OCI-LY7 (cell line): ENCODE measurements around the gene HACD3.

Experiments
- EZH2phosphoT487 ChIP-seq: fragments of 200-600 bp; sonication (generic); IDR thresholded peaks from 2 replicates; pipeline ENCODE4 v1.6.1; 2018; ENCODE audit warnings: low read depth, borderline replicate concordance, mild to moderate bottlenecking, mixed run types, antibody characterized with exemption, low read length, moderate library complexity, mixed read lengths
- TF ChIP-seq, protein P1 (sequence below): fragments of 200-600 bp; sonication (generic); conservative IDR thresholded peaks from 2 replicates; pipeline ENCODE4 v1.5.1; 2014; ENCODE audit warnings: mild to moderate bottlenecking, antibody characterized with exemption, low read length, moderate library complexity, mixed read lengths

DNA sequence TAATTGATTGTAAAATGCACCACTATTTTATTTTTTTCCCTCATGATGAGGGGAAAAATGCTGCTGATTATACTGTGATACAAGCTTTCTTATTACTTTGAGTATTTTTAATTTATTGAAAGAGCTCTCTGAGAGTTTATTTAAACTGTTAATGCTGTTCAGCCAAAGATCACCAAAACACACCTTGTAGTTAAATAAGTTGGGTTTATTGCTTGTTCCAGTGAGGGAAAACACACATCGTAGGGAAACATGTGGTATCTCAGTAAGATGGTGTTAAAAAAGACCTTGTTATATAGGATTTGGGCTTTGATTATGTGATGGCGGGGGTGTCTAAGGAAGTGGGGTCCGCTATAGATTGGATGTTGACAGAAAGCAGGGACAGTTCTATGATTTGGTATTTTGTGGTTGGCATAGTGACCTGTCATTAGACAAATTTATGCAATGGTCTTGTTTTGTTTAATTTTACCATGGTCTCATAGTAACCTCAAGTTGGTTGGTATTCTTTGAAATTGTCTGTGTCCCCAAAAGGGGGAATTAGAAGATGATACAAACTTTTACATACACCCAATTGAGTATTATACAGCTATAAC is 11.1 kb downstream of the HACD3 start:
- TF ChIP-seq, protein P1, sequence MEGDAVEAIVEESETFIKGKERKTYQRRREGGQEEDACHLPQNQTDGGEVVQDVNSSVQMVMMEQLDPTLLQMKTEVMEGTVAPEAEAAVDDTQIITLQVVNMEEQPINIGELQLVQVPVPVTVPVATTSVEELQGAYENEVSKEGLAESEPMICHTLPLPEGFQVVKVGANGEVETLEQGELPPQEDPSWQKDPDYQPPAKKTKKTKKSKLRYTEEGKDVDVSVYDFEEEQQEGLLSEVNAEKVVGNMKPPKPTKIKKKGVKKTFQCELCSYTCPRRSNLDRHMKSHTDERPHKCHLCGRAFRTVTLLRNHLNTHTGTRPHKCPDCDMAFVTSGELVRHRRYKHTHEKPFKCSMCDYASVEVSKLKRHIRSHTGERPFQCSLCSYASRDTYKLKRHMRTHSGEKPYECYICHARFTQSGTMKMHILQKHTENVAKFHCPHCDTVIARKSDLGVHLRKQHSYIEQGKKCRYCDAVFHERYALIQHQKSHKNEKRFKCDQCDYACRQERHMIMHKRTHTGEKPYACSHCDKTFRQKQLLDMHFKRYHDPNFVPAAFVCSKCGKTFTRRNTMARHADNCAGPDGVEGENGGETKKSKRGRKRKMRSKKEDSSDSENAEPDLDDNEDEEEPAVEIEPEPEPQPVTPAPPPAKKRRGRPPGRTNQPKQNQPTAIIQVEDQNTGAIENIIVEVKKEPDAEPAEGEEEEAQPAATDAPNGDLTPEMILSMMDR = no peak
- no peak for TF ChIP-seq EZH2phosphoT487
